Neural progenitor cell (in vitro differentiated cells): ENCODE results near the gene TRIP12. TPM values are rescaled to one million over a fixed set of nuclear protein-coding genes. Genes with fewer than 3 reads are reported as not detected.

ENCODE experiments used
- DNase-seq: peaks from one replicate; pipeline ENCODE4 v3.0.0-alpha.2; 2016; ENCODE audit warnings: low spot score
- H2AFZ ChIP-seq: fragments of 200-600 bp; sonication (generic); replicated peaks from 2 replicates; pipeline ENCODE4 v1.6.1; 2016; ENCODE audit warnings: antibody characterized with exemption
- H3F3A ChIP-seq: fragments of 200-600 bp; sonication (generic); 2 replicates; pipeline ENCODE4 v1.6.1; 2016; ENCODE audit warnings: antibody characterized with exemption, low read depth
- H3K27ac ChIP-seq: fragments of 200-600 bp; sonication (generic); 2 replicates; pipeline ENCODE4 v1.5.1; 2016; ENCODE audit warnings: mild to moderate bottlenecking
- H3K27me3 ChIP-seq: fragments of 200-600 bp; sonication (generic); 2 replicates; pipeline ENCODE4 v1.6.1; 2016; ENCODE audit warnings: mild to moderate bottlenecking, moderate library complexity
- H3K36me3 ChIP-seq: fragments of 200-600 bp; sonication (generic); 2 replicates; pipeline ENCODE4 v1.5.1; 2016
- H3K4me1 ChIP-seq: fragments of 200-600 bp; sonication (generic); 2 replicates; pipeline ENCODE4 v1.6.1; 2016; ENCODE audit warnings: mixed run types
- H3K4me2 ChIP-seq: fragments of 200-600 bp; sonication (generic); 2 replicates; pipeline ENCODE4 v1.6.1; 2016
- H3K4me3 ChIP-seq: fragments of 200-600 bp; sonication (generic); 2 replicates; pipeline ENCODE4 v1.5.1; 2016
- H3K79me2 ChIP-seq: fragments of 200-600 bp; sonication (generic); 2 replicates; pipeline ENCODE4 v1.6.1; 2016; ENCODE audit warnings: low read depth
- H3K9ac ChIP-seq: fragments of 200-600 bp; sonication (generic); 2 replicates; pipeline ENCODE4 v1.6.1; 2016
- H3K9me3 ChIP-seq: fragments of 200-600 bp; sonication (generic); 2 replicates; pipeline ENCODE4 v1.5.1; 2016; ENCODE audit warnings: low read depth
- H4K20me1 ChIP-seq: fragments of 200-600 bp; sonication (generic); 2 replicates; pipeline ENCODE4 v1.6.1; 2016; ENCODE audit warnings: low read depth
- H3K27ac Mint-ChIP-seq: 3 replicates; pipeline ENCODE4 v1.8.0; 2021; ENCODE audit warnings: mixed read lengths
- H3K27me3 Mint-ChIP-seq: 2 replicates; pipeline ENCODE4 v1.8.0; 2022; ENCODE audit warnings: low read depth, mild to moderate bottlenecking, inconsistent platforms, moderate library complexity, mixed read lengths; ENCODE audit not compliant: insufficient read depth
- H3K36me3 Mint-ChIP-seq: 3 replicates; pipeline ENCODE4 v1.8.0; 2021; ENCODE audit warnings: mixed read lengths
- H3K4me1 Mint-ChIP-seq: 3 replicates; pipeline ENCODE4 v1.8.0; 2021; ENCODE audit warnings: mixed read lengths
- H3K4me3 Mint-ChIP-seq: 3 replicates; pipeline ENCODE4 v1.8.0; 2021; ENCODE audit warnings: mild to moderate bottlenecking, moderate library complexity, mixed read lengths
- H3K9me3 Mint-ChIP-seq: 3 replicates; pipeline ENCODE4 v1.8.0; 2020; ENCODE audit warnings: mixed read lengths
- CTCF ChIP-seq: fragments of 200-600 bp; sonication (generic); IDR thresholded peaks from 2 replicates; pipeline ENCODE4 v1.5.1; 2017; ENCODE audit warnings: antibody characterized with exemption, mild to moderate bottlenecking
- EZH2 ChIP-seq: fragments of 200-600 bp; sonication (generic); IDR thresholded peaks from 2 replicates; pipeline ENCODE4 v1.6.1; 2017; ENCODE audit warnings: antibody characterized with exemption, mild to moderate bottlenecking, moderate library complexity
- EZH2phosphoT487 ChIP-seq: fragments of 200-600 bp; sonication (generic); IDR thresholded peaks from 2 replicates; pipeline ENCODE4 v1.6.1; 2017; ENCODE audit warnings: antibody characterized with exemption
- total RNA-seq: library from RNA; depleted of rRNA; stranded (reverse); fragments of >200 nt; gene quantifications from 2 replicates; pipeline ENCODE4 v1.2.3, GENCODE V29; 2015; ENCODE audit warnings: low replicate concordance

Gene TRIP12
- total RNA-seq, 1 donor from 2014 or later: 157 TPM

- peaks cover 4% of the 10 kb centered on the region for H3K36me3 Mint-ChIP-seq
- DNase-seq: no peak
- no peak overlapping the region for H3K4me3 ChIP-seq
- H2AFZ ChIP-seq: no peak overlapping the region
- peaks cover 2% of the 10 kb centered on the region for H3K9me3 Mint-ChIP-seq
- no peak overlapping the region for H3K27ac Mint-ChIP-seq
- H3K36me3 ChIP-seq: no peaks in the 10 kb centered on the region
- H3K9ac ChIP-seq: no peak overlapping the region
- H3K4me1 Mint-ChIP-seq: peaks cover 8% of the 10 kb centered on the region
- H3F3A ChIP-seq: no peaks in the 10 kb centered on the region
- peaks cover 6% of the 10 kb centered on the region for H3K4me1 ChIP-seq
- TF ChIP-seq EZH2 (no peak), CTCF (no peak), EZH2phosphoT487 (no peak)
- no peak overlapping the region for H3K27ac ChIP-seq
- no peaks in the 10 kb centered on the region for H3K27me3 ChIP-seq
- H4K20me1 ChIP-seq: no peaks in the 10 kb centered on the region
- no peaks in the 10 kb centered on the region for H3K79me2 ChIP-seq
- no peak overlapping the region for H3K4me3 Mint-ChIP-seq
- no peaks in the 10 kb centered on the region for H3K27me3 Mint-ChIP-seq
- no peaks in the 10 kb centered on the region for H3K9me3 ChIP-seq
- no peak overlapping the region for H3K4me2 ChIP-seq
These were observed 25.7 kb upstream of the TRIP12 start for GRCh38 chr2:229947544-229947943.

GRCh38 chr2:229945975-229946374 is 24.2 kb upstream of the TRIP12 start:
- peaks cover 1% of the 10 kb centered on the region for H3K36me3 Mint-ChIP-seq
- Histone ChIP-seq H3K4me2 (no peak overlapping the region), H3K9me3 (no peaks in the 10 kb centered on the region), H3K36me3 (no peaks in the 10 kb centered on the region), H3K79me2 (no peaks in the 10 kb centered on the region), H4K20me1 (no peaks in the 10 kb centered on the region), H3K9ac (no peak overlapping the region), H3K4me3 (no peak overlapping the region), H3F3A (no peaks in the 10 kb centered on the region), H2AFZ (no peak overlapping the region), H3K27me3 (no peaks in the 10 kb centered on the region), H3K4me1 (no peaks in the 10 kb centered on the region), H3K27ac (no peak overlapping the region)
- TF ChIP-seq EZH2: no peak
- no peak for TF ChIP-seq EZH2phosphoT487
- TF ChIP-seq CTCF: no peak
- no peaks in the 10 kb centered on the region for H3K27me3 Mint-ChIP-seq
- no peak overlapping the region for H3K27ac Mint-ChIP-seq
- no peak overlapping the region for H3K4me3 Mint-ChIP-seq
- peaks cover 2% of the 10 kb centered on the region for H3K9me3 Mint-ChIP-seq
- peaks cover 6% of the 10 kb centered on the region for H3K4me1 Mint-ChIP-seq
- DNase-seq: no peak

- Histone ChIP-seq H3K4me1 (no peaks in the 10 kb centered on the region), H3K4me2 (no peak overlapping the region), H4K20me1 (no peaks in the 10 kb centered on the region), H3K79me2 (no peaks in the 10 kb centered on the region), H2AFZ (no peak overlapping the region), H3K4me3 (no peak overlapping the region), H3K9me3 (no peaks in the 10 kb centered on the region), H3K27ac (no peak overlapping the region), H3K9ac (no peak overlapping the region), H3K27me3 (no peaks in the 10 kb centered on the region), H3F3A (no peaks in the 10 kb centered on the region), H3K36me3 (no peaks in the 10 kb centered on the region)
- Mint-ChIP-seq H3K27ac (no peak overlapping the region), H3K9me3 (peaks cover 4% of the 10 kb centered on the region), H3K27me3 (no peaks in the 10 kb centered on the region), H3K36me3 (peaks cover 4% of the 10 kb centered on the region), H3K4me3 (peak overlapping the region; percentile 4), H3K4me1 (peaks cover 6% of the 10 kb centered on the region)
- TF ChIP-seq EZH2phosphoT487: no peak
- no peak for TF ChIP-seq CTCF
- no peak for TF ChIP-seq EZH2
- DNase-seq: no peak
These were observed 22.1 kb upstream of the TRIP12 start for GRCh38 chr2:229943770-229944449.
